Activated naive CD4-positive, alpha-beta T cell treated with anti-CD3 and anti-CD28 coated beads, Interleukin-2, amount 10 ng/mL, durations not matched to agents 7 days and 5 days (primary cell): ENCODE results near the gene CENATAC.
"Not testable (repeated sequence)": the region's sequence is repeated elsewhere in the genome, so short reads cannot be mapped to it uniquely, and the experiment has no call there.

Experiments
- CTCF ChIA-PET: fragments of 350-600 bp; sonication (Branson Sonifier 250); formaldehyde crosslinking; loops from one replicate; lab custom pipeline; 2021; ENCODE audit warnings: antibody characterized with exemption; lab: Charles Lee
- DNase-seq: peaks from one replicate; pipeline ENCODE4 v3.0.0-alpha.2; 2020
- H3K27ac Mint-ChIP-seq: one replicate; pipeline ENCODE4 v1.8.0; 2021; ENCODE audit warnings: mild to moderate bottlenecking, moderate library complexity, mixed read lengths
- H3K27me3 Mint-ChIP-seq: one replicate; pipeline ENCODE4 v1.8.0; 2021; ENCODE audit warnings: mild to moderate bottlenecking, mixed read lengths
- H3K36me3 Mint-ChIP-seq: one replicate; pipeline ENCODE4 v1.8.0; 2021; ENCODE audit warnings: mixed read lengths
- H3K4me1 Mint-ChIP-seq: one replicate; pipeline ENCODE4 v1.8.0; 2021; ENCODE audit warnings: mixed read lengths
- H3K4me3 Mint-ChIP-seq: one replicate; pipeline ENCODE4 v1.8.0; 2021; ENCODE audit warnings: mild to moderate bottlenecking, moderate library complexity, mixed read lengths
- H3K9me3 Mint-ChIP-seq: one replicate; pipeline ENCODE4 v1.8.0; 2021; ENCODE audit warnings: mixed read lengths

The CENATAC gene

GRCh38 chr11:118997627-118998387, at the start of gene CENATAC:
Gene CENATAC (plus strand): TSS chr11:118998138. CDS start chr11:118998198, 60 bp downstream.
- Mint-ChIP-seq H3K36me3 (peaks cover 34% of the 10 kb centered on the region), H3K27ac (peak within 1 kb of the TSS; percentile 92), H3K9me3 (no peaks in the 10 kb centered on the region), H3K4me3 (peak within 1 kb of the TSS; percentile 85), H3K27me3 (no peaks in the 10 kb centered on the region), H3K4me1 (peaks cover 43% of the 10 kb centered on the region)
- DNase-seq, result peak; percentile 98
- CTCF ChIA-PET, result interaction anchor here (1.0 to 1.6 kb wide), 5 partner anchors 20 to 102 kb away, joined by 3 to 5 read pairs (median 4); partner anchors contain the start of genes RPS25, SLC37A4 and TRAPPC4

- Mint-ChIP-seq H3K27ac (no peak overlapping the region), H3K36me3 (no peaks in the 10 kb centered on the region), H3K27me3 (peaks cover 52% of the 10 kb centered on the region), H3K4me3 (no peak overlapping the region), H3K4me1 (peaks cover 3% of the 10 kb centered on the region), H3K9me3 (no peaks in the 10 kb centered on the region)
- CTCF ChIA-PET, result interaction anchor here (0.6 to 1.3 kb wide), 2 partner anchors 47 to 263 kb away, joined by 3 to 5 read pairs; no protein-coding TSS in a partner anchor
- no peak for DNase-seq
Measured at GRCh38 chr11:118953265-118953664, 44.7 kb upstream of the CENATAC start.

GRCh38 chr11:118953976-118954375, 44.0 kb upstream of the CENATAC start:
- CTCF ChIA-PET, result interaction anchor here (0.7 to 1.3 kb wide), 5 partner anchors 11 to 264 kb away, joined by 3 to 6 read pairs (median 4); no protein-coding TSS in a partner anchor
- H3K36me3 Mint-ChIP-seq, H3K9me3 Mint-ChIP-seq, H3K4me1 Mint-ChIP-seq, H3K27ac Mint-ChIP-seq, H3K4me3 Mint-ChIP-seq, DNase-seq: not testable (repeated sequence)
- peaks cover 51% of the 10 kb centered on the region for H3K27me3 Mint-ChIP-seq

- Mint-ChIP-seq H3K27me3 (peaks cover 55% of the 10 kb centered on the region), H3K36me3 (no peaks in the 10 kb centered on the region), H3K4me1 (peaks cover 3% of the 10 kb centered on the region), H3K4me3 (no peak within 1 kb of the TSS), H3K9me3 (no peaks in the 10 kb centered on the region), H3K27ac (no peak within 1 kb of the TSS)
- DNase-seq, result peak; percentile 93
- CTCF ChIA-PET, result interaction anchor here (0.6 to 2.8 kb wide), 17 partner anchors 8 to 266 kb away, joined by 3 to 15 read pairs (median 4); no protein-coding TSS in a partner anchor
Measured at GRCh38 chr11:118956094-118956846, 41.7 kb upstream of the CENATAC start, which contains the start of gene UPK2. Gene UPK2 (plus strand): TSS chr11:118956298. CDS start chr11:118956351, 53 bp downstream.

- Mint-ChIP-seq H3K9me3 (no peaks in the 10 kb centered on the region), H3K27me3 (peaks cover 50% of the 10 kb centered on the region), H3K4me3 (no peak overlapping the region), H3K4me1 (peaks cover 3% of the 10 kb centered on the region), H3K36me3 (no peaks in the 10 kb centered on the region), H3K27ac (no peak overlapping the region)
- CTCF ChIA-PET, result interaction anchor here (0.6 to 2.8 kb wide), 22 partner anchors 9 to 267 kb away, joined by 3 to 15 read pairs (median 4); no protein-coding TSS in a partner anchor
- no peak for DNase-seq
Measured at GRCh38 chr11:118956847-118957469, 41.0 kb upstream of the CENATAC start.

- H3K36me3 Mint-ChIP-seq, result no peaks in the 10 kb centered on the region
- peaks cover 50% of the 10 kb centered on the region for H3K27me3 Mint-ChIP-seq
- no peak overlapping the region for H3K4me3 Mint-ChIP-seq
- no peaks in the 10 kb centered on the region for H3K9me3 Mint-ChIP-seq
- no peak for DNase-seq
- CTCF ChIA-PET, result interaction anchor here (0.6 to 2.8 kb wide), 20 partner anchors 9 to 272 kb away, joined by 3 to 15 read pairs (median 4); no protein-coding TSS in a partner anchor
- peaks cover 3% of the 10 kb centered on the region for H3K4me1 Mint-ChIP-seq
- H3K27ac Mint-ChIP-seq, result no peak overlapping the region
Measured at GRCh38 chr11:118957549-118957948, 40.4 kb upstream of the CENATAC start.

- no peak for DNase-seq
- no peak overlapping the region for H3K27ac Mint-ChIP-seq
Measured at GRCh38 chr11:118957968-118958367, 40.0 kb upstream of the CENATAC start.

GRCh38 chr11:118958577-118958976, 39.4 kb upstream of the CENATAC start:
- CTCF ChIA-PET, result interaction anchor here (1.3 to 2.4 kb wide), 2 partner anchors 50 to 268 kb away, joined by 3 to 11 read pairs; no protein-coding TSS in a partner anchor
- Mint-ChIP-seq H3K36me3 (no peaks in the 10 kb centered on the region), H3K27me3 (peaks cover 41% of the 10 kb centered on the region), H3K9me3 (no peaks in the 10 kb centered on the region), H3K27ac (no peak overlapping the region), H3K4me1 (peaks cover 3% of the 10 kb centered on the region), H3K4me3 (no peak overlapping the region)
- no peak for DNase-seq

More at GRCh38 chr11:118957968-118958367, 40.0 kb upstream of the CENATAC start:
- Mint-ChIP-seq H3K4me3 (no peak overlapping the region), H3K9me3 (no peaks in the 10 kb centered on the region), H3K4me1 (peaks cover 3% of the 10 kb centered on the region), H3K27me3 (peaks cover 46% of the 10 kb centered on the region), H3K36me3 (no peaks in the 10 kb centered on the region)
- CTCF ChIA-PET, result interaction anchor here (0.6 to 2.8 kb wide), 14 partner anchors 9 to 272 kb away, joined by 3 to 15 read pairs (median 4); no protein-coding TSS in a partner anchor

GRCh38 chr11:118961189-118961588, 36.7 kb upstream of the CENATAC start:
- Mint-ChIP-seq H3K36me3 (no peaks in the 10 kb centered on the region), H3K27ac (no peak overlapping the region), H3K4me3 (no peak overlapping the region), H3K27me3 (peaks cover 19% of the 10 kb centered on the region), H3K4me1 (peaks cover 3% of the 10 kb centered on the region), H3K9me3 (no peaks in the 10 kb centered on the region)
- CTCF ChIA-PET, result interaction anchor here (1.7 to 2.1 kb wide), 2 partner anchors 53 to 55 kb away, joined by 3 to 5 read pairs; no protein-coding TSS in a partner anchor
- no peak for DNase-seq

GRCh38 chr11:118961591-118961990, 36.3 kb upstream of the CENATAC start:
- H3K27me3 Mint-ChIP-seq, result peaks cover 15% of the 10 kb centered on the region
- no peaks in the 10 kb centered on the region for H3K4me1 Mint-ChIP-seq
- no peak for DNase-seq
- no peaks in the 10 kb centered on the region for H3K36me3 Mint-ChIP-seq
- CTCF ChIA-PET, result interaction anchor here (1.7 to 2.1 kb wide), 2 partner anchors 53 to 55 kb away, joined by 3 to 5 read pairs; no protein-coding TSS in a partner anchor
- no peak overlapping the region for H3K27ac Mint-ChIP-seq
- H3K4me3 Mint-ChIP-seq, result no peak overlapping the region
- no peaks in the 10 kb centered on the region for H3K9me3 Mint-ChIP-seq

- H3K4me3 Mint-ChIP-seq, DNase-seq, H3K27ac Mint-ChIP-seq, H3K4me1 Mint-ChIP-seq, H3K9me3 Mint-ChIP-seq, H3K36me3 Mint-ChIP-seq, CTCF ChIA-PET: not testable (repeated sequence)
- H3K27me3 Mint-ChIP-seq, result peaks cover 35% of the 10 kb centered on the region
Measured at GRCh38 chr11:118969508-118969907, 28.4 kb upstream of the CENATAC start.

- Mint-ChIP-seq H3K4me1 (no peaks in the 10 kb centered on the region), H3K9me3 (no peaks in the 10 kb centered on the region), H3K36me3 (no peaks in the 10 kb centered on the region), H3K27ac (no peak within 1 kb of the TSS), H3K27me3 (peaks cover 49% of the 10 kb centered on the region), H3K4me3 (no peak within 1 kb of the TSS)
- no peak for DNase-seq
- CTCF ChIA-PET, result no interaction called here
Measured at GRCh38 chr11:118971646-118972045, 26.3 kb upstream of the CENATAC start, which contains the start of gene FOXR1. Gene FOXR1 (plus strand): TSS chr11:118971761. CDS start chr11:118971932, 171 bp downstream.

GRCh38 chr11:118973985-118974384, 24.0 kb upstream of the CENATAC start:
- H3K36me3 Mint-ChIP-seq, result no peaks in the 10 kb centered on the region
- H3K27me3 Mint-ChIP-seq, result peaks cover 45% of the 10 kb centered on the region
- CTCF ChIA-PET, result no interaction called here
- H3K4me1 Mint-ChIP-seq, result no peaks in the 10 kb centered on the region
- no peaks in the 10 kb centered on the region for H3K9me3 Mint-ChIP-seq
- no peak for DNase-seq
- no peak overlapping the region for H3K27ac Mint-ChIP-seq
- H3K4me3 Mint-ChIP-seq, result no peak overlapping the region
